Measurements from ENCODE around the gene GCN1.

- TF ChIP-seq EP300 (IDR thresholded peaks at IDR 0.05) (no peak), POLR2A (IDR thresholded peaks at IDR 0.05) (no peak), CTCF (IDR thresholded peaks at IDR 0.05) (no peak), POLR2AphosphoS5 (IDR thresholded peaks at IDR 0.05) (peak in 1 of 4 donors; percentile 28)
Observed at GRCh38 chr12:120094485-120094884, 100.0 kb downstream of the GCN1 start.
